GM12878 (cell line): ENCODE data around the gene KIAA1217. TPM values are rescaled to one million over a fixed set of nuclear protein-coding genes. Genes with fewer than 3 reads are reported as not detected.

Experiments used
- BHLHE40 ChIP-seq, 2 experiments: fragments of 450-650 bp in 1 of 2; IDR thresholded peaks; 2 replicates each; pipeline ENCODE4 v1.6.1; 2011 to 2017; ENCODE audit warnings: low read depth in 2 of 2, borderline replicate concordance in 1 of 2, improper control_type of control experiment in 1 of 2, low read length in 1 of 2, mild to moderate bottlenecking in 1 of 2
- BMI1 ChIP-seq: fragments of 450-650 bp; IDR thresholded peaks from 2 replicates; pipeline ENCODE4 v1.6.1; 2016; ENCODE audit warnings: mild to moderate bottlenecking, moderate library complexity, borderline replicate concordance
- CBX5 ChIP-seq: sonication (generic); IDR thresholded peaks from 2 replicates; pipeline ENCODE4 v1.6.1; 2016; ENCODE audit warnings: low read depth, moderate library complexity, mild to moderate bottlenecking, inconsistent platforms
- EP300 ChIP-seq, 2 experiments: fragments of 150-350 bp in 1 of 2; IDR thresholded peaks; 2 replicates each; pipeline ENCODE4 v1.6.1; 2011 to 2012; ENCODE audit warnings: low read depth in 2 of 2, low read length in 2 of 2, borderline replicate concordance in 1 of 2, improper control_type of control experiment in 1 of 2, inconsistent platforms in 1 of 2; ENCODE audit not compliant: control insufficient read depth in 1 of 2
- NR2C1 ChIP-seq: fragments of 450-650 bp; IDR thresholded peaks from 2 replicates; pipeline ENCODE4 v1.6.1; 2017; ENCODE audit warnings: antibody characterized with exemption, mild to moderate bottlenecking, moderate library complexity
- RAD51 ChIP-seq: fragments of 450-650 bp; IDR thresholded peaks from 2 replicates; pipeline ENCODE4 v1.6.1; 2016; ENCODE audit warnings: moderate library complexity, mild to moderate bottlenecking, inconsistent platforms
- SIN3A ChIP-seq: IDR thresholded peaks from 2 replicates; pipeline ENCODE4 v1.6.1; 2012; ENCODE audit warnings: low read depth, low read length, improper control_type of control experiment
- SPI1 ChIP-seq: IDR thresholded peaks from 2 replicates; pipeline ENCODE4 v1.6.1; 2011; ENCODE audit warnings: low read depth, mild to moderate bottlenecking, low read length, moderate library complexity, borderline replicate concordance; ENCODE audit not compliant: insufficient read depth
- WRNIP1 ChIP-seq: IDR thresholded peaks from 2 replicates; pipeline ENCODE4 v1.6.1; 2011; ENCODE audit warnings: low read depth, low read length, improper control_type of control experiment, borderline replicate concordance
- ZNF24 ChIP-seq: fragments of 450-650 bp; IDR thresholded peaks from 2 replicates; pipeline ENCODE4 v1.6.1; 2017; ENCODE audit warnings: antibody characterized with exemption, mild to moderate bottlenecking
- ZZZ3 ChIP-seq: IDR thresholded peaks from 2 replicates; pipeline ENCODE4 v1.6.1; 2011; ENCODE audit warnings: low read depth; ENCODE audit not compliant: control insufficient read depth, insufficient read length
- polyA plus RNA-seq, 11 experiments: library from polyadenylated mRNA; depleted of rRNA in 4 of 11; unstranded in 6 of 11; stranded (reverse) in 5 of 11; fragments of >200 nt; fragmentation: Nextera tagmentation in 4 of 11; fragmentation: Illumina TruSeq in 1 of 11; extraction: Ambion mirVana in 4 of 11; extraction: Trizol in 1 of 11; gene quantifications; 1 replicate in 1 of 11; 2 replicates in 10 of 11; pipeline versions ENCODE4 v1.2.1 to v1.2.3, GENCODE V29; 2011 to 2016; ENCODE audit warnings: inconsistent platforms in 2 of 11, missing spikeins in 2 of 11, low read depth in 1 of 11
- total RNA-seq, 4 experiments: library from RNA; depleted of rRNA in 3 of 4; stranded (reverse); fragments of >200 nt in 3 of 4; fragmentation: Illumina TruSeq in 1 of 4; extraction: Trizol in 1 of 4; gene quantifications; 2 replicates each; pipeline versions ENCODE4 v1.2.1 to v1.2.3, GENCODE V29; 2013 to 2021
- TF ChIP-seq, protein P1 (sequence below): fragments of 450-650 bp; IDR thresholded peaks from 2 replicates; pipeline ENCODE4 v1.6.1; 2017; ENCODE audit warnings: mild to moderate bottlenecking, moderate library complexity
- TF ChIP-seq, protein P2 (sequence below): fragments of 450-650 bp; IDR thresholded peaks from 2 replicates; pipeline ENCODE4 v1.6.1; 2017; ENCODE audit warnings: mild to moderate bottlenecking
- TF ChIP-seq, protein P3 (sequence below): fragments of 450-650 bp; IDR thresholded peaks from 2 replicates; pipeline ENCODE4 v1.6.1; 2016; ENCODE audit warnings: mild to moderate bottlenecking
- TF ChIP-seq, protein P4 (sequence below): IDR thresholded peaks from 2 replicates; pipeline ENCODE4 v1.6.1; 2011; ENCODE audit warnings: borderline replicate concordance, low read depth, mild to moderate bottlenecking, moderate library complexity, mixed read lengths, low read length; ENCODE audit not compliant: insufficient read depth; ENCODE audit errors: extremely low read length
- TF ChIP-seq, protein P5 (sequence below): fragments of 450-650 bp; IDR thresholded peaks from 2 replicates; pipeline ENCODE4 v1.6.1; 2017; ENCODE audit warnings: borderline replicate concordance
- TF ChIP-seq, protein P6 (sequence below): IDR thresholded peaks from 2 replicates; pipeline ENCODE4 v1.6.1; 2011; ENCODE audit warnings: mild to moderate bottlenecking, low read depth, low read length, moderate library complexity; ENCODE audit not compliant: insufficient replicate concordance

The KIAA1217 gene
- total and polyA plus RNA-seq, 10 of the 15 experiments (the other 5 are each of a cell fraction or from before 2014, with no cell fraction given), result 0.57 to 3.8 (median 2.1) TPM

DNA sequence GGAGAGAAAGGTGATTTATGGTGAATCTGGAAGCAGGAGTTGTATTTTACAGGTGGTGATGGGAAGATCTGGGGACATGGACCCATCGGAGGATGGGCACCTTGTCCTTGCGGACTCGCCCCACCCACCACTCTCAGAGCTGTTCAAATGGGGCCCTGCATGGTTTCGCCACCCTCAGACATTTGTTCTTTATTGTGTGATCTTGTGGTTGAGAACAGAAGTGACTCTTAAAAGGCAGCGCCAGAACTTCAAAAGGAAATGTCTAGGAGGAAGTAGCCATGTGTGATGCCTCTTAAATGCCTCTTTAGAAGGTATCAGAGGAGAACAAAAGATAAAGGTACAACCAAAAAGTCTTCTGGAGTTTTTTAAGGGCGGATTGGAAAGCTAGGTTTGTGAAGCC is 205.7 kb downstream of the KIAA1217 start (continued):
- TF ChIP-seq, protein P1, sequence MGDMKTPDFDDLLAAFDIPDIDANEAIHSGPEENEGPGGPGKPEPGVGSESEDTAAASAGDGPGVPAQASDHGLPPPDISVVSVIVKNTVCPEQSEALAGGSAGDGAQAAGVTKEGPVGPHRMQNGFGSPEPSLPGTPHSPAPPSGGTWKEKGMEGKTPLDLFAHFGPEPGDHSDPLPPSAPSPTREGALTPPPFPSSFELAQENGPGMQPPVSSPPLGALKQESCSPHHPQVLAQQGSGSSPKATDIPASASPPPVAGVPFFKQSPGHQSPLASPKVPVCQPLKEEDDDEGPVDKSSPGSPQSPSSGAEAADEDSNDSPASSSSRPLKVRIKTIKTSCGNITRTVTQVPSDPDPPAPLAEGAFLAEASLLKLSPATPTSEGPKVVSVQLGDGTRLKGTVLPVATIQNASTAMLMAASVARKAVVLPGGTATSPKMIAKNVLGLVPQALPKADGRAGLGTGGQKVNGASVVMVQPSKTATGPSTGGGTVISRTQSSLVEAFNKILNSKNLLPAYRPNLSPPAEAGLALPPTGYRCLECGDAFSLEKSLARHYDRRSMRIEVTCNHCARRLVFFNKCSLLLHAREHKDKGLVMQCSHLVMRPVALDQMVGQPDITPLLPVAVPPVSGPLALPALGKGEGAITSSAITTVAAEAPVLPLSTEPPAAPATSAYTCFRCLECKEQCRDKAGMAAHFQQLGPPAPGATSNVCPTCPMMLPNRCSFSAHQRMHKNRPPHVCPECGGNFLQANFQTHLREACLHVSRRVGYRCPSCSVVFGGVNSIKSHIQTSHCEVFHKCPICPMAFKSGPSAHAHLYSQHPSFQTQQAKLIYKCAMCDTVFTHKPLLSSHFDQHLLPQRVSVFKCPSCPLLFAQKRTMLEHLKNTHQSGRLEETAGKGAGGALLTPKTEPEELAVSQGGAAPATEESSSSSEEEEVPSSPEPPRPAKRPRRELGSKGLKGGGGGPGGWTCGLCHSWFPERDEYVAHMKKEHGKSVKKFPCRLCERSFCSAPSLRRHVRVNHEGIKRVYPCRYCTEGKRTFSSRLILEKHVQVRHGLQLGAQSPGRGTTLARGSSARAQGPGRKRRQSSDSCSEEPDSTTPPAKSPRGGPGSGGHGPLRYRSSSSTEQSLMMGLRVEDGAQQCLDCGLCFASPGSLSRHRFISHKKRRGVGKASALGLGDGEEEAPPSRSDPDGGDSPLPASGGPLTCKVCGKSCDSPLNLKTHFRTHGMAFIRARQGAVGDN, result no peak
- TF ChIP-seq, protein P2, sequence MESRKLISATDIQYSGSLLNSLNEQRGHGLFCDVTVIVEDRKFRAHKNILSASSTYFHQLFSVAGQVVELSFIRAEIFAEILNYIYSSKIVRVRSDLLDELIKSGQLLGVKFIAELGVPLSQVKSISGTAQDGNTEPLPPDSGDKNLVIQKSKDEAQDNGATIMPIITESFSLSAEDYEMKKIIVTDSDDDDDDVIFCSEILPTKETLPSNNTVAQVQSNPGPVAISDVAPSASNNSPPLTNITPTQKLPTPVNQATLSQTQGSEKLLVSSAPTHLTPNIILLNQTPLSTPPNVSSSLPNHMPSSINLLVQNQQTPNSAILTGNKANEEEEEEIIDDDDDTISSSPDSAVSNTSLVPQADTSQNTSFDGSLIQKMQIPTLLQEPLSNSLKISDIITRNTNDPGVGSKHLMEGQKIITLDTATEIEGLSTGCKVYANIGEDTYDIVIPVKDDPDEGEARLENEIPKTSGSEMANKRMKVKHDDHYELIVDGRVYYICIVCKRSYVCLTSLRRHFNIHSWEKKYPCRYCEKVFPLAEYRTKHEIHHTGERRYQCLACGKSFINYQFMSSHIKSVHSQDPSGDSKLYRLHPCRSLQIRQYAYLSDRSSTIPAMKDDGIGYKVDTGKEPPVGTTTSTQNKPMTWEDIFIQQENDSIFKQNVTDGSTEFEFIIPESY, result no peak
- TF ChIP-seq RAD51 (no peak), CBX5 (no peak), BHLHE40 (IDR thresholded peaks at IDR 0.05; ENCODE audit: borderline replicate concordance in 1 of 2, low read depth in 2 of 2, low read length in 1 of 2) (no peak; a peak in 1 of 4 replicates), ZNF24 (no peak), EP300 (IDR thresholded peaks at IDR 0.05; ENCODE audit: borderline replicate concordance in 1 of 2, control insufficient read depth in 1 of 2, low read depth in 2 of 2, low read length in 2 of 2) (peak in 1 of 2 experiments; percentile 24; a peak in 1 of 4 replicates), ZZZ3 (no peak), SPI1 (peak; percentile 20; the same call in 1 of the 2 replicates), SIN3A (no peak), WRNIP1 (no peak), BMI1 (no peak), NR2C1 (no peak)
- TF ChIP-seq, protein P3, sequence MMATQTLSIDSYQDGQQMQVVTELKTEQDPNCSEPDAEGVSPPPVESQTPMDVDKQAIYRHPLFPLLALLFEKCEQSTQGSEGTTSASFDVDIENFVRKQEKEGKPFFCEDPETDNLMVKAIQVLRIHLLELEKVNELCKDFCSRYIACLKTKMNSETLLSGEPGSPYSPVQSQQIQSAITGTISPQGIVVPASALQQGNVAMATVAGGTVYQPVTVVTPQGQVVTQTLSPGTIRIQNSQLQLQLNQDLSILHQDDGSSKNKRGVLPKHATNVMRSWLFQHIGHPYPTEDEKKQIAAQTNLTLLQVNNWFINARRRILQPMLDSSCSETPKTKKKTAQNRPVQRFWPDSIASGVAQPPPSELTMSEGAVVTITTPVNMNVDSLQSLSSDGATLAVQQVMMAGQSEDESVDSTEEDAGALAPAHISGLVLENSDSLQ, result no peak
- TF ChIP-seq, protein P4, sequence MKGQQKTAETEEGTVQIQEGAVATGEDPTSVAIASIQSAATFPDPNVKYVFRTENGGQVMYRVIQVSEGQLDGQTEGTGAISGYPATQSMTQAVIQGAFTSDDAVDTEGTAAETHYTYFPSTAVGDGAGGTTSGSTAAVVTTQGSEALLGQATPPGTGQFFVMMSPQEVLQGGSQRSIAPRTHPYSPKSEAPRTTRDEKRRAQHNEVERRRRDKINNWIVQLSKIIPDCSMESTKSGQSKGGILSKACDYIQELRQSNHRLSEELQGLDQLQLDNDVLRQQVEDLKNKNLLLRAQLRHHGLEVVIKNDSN, result no peak
- TF ChIP-seq, protein P5, sequence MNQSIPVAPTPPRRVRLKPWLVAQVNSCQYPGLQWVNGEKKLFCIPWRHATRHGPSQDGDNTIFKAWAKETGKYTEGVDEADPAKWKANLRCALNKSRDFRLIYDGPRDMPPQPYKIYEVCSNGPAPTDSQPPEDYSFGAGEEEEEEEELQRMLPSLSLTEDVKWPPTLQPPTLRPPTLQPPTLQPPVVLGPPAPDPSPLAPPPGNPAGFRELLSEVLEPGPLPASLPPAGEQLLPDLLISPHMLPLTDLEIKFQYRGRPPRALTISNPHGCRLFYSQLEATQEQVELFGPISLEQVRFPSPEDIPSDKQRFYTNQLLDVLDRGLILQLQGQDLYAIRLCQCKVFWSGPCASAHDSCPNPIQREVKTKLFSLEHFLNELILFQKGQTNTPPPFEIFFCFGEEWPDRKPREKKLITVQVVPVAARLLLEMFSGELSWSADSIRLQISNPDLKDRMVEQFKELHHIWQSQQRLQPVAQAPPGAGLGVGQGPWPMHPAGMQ, result no peak
- TF ChIP-seq, protein P6, sequence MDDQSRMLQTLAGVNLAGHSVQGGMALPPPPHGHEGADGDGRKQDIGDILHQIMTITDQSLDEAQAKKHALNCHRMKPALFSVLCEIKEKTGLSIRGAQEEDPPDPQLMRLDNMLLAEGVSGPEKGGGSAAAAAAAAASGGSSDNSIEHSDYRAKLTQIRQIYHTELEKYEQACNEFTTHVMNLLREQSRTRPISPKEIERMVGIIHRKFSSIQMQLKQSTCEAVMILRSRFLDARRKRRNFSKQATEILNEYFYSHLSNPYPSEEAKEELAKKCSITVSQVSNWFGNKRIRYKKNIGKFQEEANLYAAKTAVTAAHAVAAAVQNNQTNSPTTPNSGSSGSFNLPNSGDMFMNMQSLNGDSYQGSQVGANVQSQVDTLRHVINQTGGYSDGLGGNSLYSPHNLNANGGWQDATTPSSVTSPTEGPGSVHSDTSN, result no peak
